ENCODE data around the gene ORM2.
"Not testable (repeated sequence)": the region's sequence is repeated elsewhere in the genome, so short reads cannot be mapped to it uniquely, and the experiment has no call there.

ORM2 gene

DNA sequence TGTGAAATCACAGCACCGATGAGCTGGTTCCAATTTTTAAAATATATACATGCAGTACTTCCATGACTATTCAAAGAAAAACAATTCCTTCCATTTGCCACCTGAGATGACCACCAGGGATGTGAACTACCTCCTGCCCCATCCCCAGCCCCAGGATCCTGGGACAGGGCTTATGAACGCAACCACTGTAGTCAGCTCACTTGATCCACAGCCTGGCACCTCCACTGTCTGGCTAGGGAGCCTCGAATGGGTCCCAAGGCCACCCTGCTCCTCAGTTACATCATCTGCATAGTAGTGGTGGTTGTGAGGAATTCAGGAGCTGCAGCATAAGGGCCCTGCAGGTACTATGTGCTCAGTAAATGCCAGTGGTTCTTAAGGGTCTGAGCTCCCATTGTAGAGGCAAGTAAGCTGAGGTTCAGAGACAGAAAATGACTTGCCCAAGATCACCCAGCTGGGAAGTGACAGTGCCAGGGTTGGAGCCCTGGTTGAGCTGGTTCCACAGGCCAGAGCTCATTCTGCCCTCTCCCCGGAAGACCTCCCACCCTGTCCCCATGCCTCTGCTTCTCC, 2.9 kb downstream of the ORM2 start:
- not testable (repeated sequence) for DNase-seq (ENCODE audit: low read depth)

DNA sequence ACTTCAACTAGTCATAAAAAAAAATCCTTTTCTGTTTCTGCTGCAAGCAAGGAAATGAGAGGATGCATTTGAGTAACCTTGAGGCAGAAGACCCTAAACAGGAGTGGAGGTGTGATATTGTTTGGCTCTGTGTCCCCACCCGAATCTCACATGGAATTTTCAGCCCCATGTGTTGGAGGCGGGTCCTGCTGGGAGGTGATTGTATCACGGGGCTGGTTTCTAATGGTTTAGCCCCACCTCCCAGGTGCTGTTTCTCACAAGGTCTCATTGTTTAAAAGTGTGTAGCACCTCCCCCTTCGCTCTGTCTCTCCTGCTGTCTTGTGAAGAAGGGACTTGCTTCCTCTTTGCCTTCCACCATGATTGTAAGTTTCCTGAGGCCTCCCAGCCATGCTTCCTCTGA, 4.0 kb downstream of the ORM2 start:
- not testable (repeated sequence) for DNase-seq (ENCODE audit: low read depth)

DNA sequence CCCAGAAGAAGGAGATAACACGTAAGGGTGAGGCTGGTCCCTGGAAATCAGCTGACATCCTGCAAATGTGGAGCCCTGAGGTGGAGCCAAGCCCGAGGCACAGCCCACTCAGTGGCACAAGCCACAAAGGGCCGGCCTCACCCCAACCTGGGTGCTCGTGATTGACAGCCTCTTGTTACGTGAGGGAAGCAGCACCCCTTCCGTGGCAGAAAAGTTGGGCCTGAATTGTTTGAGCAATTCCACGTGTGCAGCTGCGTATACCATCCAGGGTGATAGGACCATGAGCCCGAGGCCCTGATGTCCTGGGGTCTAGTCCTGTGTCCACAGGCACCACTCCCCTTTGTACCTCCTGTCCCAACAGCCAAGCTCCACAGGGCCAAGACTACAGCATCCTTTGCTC, 4.8 kb downstream of the ORM2 start:
- no peak for DNase-seq (ENCODE audit: low read depth)

DNA sequence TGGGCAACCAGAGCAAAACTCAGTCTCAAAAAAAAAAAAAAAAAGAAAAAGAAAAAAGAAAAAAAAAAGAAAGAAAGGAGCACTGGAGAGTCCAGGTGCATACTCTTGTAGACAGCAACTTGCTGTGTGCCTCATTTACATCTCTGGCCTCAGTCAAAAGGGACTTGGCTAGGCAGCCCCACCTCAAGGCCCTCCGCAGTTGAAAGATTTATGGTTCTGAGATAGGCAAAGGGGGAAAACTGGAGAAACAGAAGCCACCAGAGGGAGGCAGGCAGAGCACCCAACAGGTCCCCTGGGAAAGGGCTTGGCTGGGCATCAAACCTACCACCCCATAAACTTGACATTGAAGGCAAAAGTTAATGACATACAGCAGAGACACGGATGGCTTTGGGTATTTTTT, 6.1 kb downstream of the ORM2 start:
- no peak for DNase-seq (ENCODE audit: low read depth)

DNA sequence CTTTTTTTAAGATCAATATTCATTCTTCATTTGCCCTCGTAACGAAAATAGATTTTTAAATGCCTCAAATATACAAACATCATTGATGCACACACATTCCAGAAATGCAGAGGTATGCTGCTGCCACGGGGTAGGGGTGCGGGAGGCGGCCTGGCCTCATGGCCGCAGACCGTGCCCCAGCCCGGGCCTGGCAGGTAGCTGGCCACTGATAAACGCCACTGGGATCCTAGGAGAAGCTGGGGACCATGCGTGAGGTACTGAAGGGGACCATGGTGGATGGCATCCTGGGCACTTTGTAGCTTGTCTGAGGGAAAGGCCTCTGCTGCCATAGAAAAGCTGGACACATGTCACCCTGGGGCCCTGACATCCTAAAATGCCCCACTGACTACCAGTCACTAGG, 6.5 kb downstream of the ORM2 start:
- DNase-seq (ENCODE audit: low read depth) = no peak

DNA sequence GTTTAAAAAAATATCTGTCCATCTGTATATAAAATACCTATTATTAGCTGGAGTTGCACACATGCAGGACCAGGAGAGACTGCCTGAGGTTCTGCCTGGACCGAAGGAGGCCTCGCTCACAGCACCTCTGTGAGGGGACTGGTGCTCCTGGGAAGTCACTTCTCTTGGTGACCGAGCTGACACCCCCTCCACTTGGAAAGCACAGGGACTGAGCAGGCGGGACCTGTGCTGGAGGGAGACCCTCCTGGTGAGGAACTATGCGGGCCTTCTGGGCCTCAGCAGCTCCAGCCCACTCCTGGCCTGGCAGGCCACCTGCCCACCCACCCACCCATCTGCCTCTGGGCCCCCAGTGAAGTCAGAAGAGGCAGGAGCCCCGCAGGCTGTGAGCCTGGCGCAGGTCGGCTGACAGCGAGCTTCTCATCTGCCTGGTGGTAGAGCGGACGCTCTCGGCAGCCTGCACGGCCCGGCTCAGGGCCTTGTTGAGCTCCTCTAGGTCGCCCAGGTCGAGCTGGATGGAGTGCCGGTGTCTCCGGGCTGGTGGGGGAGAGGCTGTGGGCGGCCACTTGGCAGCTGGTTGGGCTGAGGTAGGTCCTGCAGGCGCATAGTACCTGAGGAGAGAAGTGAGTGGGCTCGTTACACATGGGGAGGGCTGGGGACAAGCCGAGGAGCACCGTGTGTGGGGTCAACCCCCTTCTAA, 7.2 kb downstream of the ORM2 start:
- no peak for DNase-seq (ENCODE audit: low read depth)

DNA sequence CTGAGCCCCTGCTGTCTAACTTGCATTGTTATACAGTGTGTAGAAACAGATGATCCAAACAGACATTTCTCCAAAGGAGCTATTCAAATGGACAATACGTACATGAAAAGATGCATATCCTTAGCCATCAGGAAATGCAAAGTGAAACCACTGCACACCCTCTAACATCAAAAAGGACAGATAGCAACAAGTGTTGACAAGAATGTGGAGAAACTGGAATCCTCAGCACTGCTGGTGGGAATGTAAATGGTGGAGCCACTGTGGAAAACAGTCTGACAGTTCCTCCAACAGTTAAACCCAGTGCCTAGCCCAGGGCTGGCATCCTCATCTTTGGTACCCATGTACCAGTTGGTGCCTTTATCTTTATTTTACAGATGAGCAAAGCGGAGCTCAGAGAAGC, 8.5 kb downstream of the ORM2 start:
- DNase-seq (ENCODE audit: low read depth) = no peak

DNA sequence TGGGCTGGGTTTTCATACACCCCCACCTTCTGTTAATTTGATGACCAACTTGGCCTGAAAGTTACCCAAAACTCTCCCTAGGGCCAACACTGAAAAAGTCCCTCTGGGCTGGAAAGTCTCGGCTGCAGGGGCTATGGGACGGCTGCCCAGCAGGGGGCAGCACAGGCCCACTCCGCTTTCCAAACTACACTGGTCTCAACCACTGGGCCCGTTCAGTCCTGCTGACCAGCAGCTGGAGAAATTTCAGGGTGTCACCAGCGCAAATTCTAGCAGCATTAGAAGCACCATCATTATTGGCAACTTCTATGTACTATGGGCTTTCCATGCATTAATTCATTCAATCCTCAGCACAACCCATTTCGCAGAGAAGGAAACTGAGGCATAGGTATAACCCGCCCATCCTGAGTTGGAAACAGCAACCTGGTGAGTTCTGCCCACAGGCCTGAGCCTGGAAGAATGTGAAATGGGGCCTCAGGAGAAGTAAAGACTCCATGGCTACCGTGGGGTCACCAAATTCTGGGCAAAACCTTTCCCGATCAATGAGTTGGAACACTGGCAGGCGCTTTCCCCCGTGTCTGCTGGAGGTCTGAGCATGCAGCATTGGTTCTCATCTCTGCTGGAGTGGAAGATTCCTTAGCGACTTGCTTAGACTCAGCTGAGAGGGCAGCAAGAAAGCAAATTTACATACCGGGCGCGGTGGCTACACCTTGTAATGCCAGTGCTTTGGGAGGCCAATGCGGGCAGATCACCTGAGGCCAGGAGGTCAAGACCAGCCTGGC, 9.7 kb downstream of the ORM2 start:
- peak; percentile 31 for DNase-seq (ENCODE audit: low read depth)

DNA sequence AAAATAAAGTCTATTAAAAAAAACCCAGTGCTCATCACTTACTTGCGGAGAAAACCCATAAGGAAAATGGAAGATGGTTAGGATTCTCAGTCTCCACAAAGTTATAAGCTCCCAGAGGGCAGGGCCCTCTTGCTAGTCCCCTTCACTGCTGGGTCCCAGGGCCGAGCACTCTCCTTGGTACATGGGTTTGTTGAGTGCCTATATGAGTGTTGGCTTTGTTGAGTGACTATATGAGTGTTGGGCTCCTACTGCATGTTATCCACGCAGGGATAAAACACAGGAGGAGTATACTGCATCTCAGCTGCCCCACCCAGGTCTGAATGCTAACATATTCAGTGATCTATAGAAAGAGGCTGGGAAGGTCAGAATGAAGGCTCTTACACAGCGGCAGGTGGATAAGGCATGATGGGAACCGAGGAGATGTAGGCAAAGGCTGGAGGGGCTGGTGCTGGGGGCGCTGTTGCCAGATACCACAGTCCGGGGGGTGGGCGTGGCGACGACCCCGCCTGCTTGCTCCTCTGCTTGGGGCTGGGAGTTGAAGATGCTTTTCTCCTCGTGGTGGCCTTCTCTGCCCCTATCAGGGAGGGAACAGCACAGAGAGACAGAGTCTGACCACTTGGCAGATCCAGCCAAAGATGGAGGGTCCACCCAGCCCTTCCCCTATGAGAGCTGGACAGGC, 11.6 kb downstream of the ORM2 start:
- no peak for DNase-seq (ENCODE audit: low read depth)

DNA sequence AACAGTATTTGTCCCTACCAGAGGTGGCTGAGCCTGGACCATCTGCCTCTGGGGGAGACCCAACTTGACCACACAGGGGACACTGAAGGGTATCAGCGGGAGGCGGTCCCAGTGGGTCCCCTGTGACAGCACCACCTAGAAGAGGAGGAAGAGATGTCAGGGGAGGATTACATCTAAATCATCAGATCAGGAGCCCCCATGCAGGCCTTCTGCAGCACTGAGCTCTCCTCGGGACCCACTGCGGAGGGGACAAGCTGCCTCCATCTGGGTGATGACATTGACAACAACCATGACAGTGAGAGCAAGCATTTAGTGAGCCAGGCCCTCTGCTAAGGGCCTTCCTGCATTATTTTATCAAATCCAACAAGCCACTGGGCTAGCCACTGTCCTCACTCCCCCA, 12.3 kb downstream of the ORM2 start:
- no peak for DNase-seq (ENCODE audit: low read depth)

DNA sequence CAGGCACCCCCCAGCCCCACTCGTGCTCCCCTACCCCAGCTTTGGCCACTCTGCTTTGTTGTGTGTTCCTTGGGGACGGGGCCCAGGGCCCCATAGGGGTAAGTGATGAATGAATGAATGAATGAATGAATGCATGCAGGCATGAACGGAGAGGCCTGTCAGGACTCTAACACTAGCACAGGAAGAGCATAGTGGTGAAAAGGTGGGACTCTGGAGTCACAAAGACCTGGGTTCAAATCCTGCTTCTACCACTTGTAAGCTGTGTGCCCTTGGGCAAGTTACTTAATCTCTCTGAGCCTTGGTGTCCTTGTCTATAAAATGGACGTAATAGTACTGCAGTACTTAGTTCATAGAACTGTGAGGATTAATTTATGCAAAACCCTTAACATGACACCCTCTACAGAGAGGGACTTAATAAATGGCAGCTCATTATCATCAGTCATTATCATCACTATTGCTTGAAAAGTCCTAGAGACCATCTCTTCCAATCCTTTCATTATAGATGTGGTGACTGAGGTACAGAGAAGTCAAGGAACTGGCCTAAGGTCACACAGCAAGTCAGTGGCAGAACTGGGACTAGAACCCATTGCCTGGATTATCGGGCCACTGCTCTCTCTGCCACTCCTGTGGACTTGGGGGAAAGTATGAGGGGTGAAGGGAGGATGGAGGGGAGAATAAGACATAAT, 13.2 kb downstream of the ORM2 start:
- DNase-seq (ENCODE audit: low read depth) = no peak

DNA sequence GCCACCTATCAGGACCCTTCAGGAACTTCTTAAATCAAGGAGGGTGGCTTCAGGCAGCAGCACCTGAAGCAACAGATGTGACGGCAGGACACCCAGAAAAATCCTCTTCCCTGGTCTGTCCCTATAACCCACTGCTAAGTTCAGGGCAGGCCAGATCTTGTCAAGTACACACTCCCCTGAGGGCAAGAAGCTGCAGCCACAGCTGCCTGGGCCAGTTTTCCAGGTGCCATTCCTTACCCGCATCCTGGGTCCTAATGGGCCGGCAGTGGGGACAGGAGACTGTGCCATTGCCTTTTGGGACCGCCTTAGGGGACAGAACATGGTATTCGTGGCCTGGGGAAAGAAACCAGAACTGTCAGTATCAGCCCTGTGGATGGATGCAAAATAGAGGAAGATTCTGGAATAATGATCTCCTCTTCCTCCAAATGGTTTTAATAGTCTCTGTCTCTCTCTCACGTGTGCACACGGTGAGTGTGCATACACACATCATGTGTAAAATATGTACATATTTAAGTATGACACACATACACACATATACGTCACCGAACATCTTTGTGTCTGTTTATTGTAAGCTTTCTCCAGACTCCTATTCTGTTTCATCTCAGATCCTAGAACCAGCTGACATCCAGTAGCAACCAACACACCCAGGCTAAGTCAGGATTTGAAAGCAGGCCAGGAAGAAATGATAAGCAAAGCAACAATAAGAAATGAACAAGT, 14.0 kb downstream of the ORM2 start:
- no peak for DNase-seq (ENCODE audit: low read depth)

DNA sequence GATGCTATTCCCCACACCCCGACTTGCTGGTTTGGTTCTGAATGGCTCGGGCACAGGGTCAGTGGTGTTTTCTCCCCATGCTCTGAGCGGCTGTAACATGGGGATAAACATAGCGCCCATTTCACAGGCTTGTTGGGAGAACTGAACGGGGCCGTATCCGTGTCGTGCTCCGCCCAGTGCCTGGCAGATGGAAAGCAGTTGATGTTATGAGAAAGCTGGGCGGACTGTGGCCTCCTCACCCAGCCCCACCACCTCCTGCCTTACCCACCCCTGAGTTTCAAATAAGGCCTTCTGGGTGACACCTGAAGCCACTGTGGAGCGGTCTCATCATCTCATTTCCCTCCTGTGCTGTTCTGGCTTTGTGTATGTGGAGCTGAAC, 14.5 kb downstream of the ORM2 start:
- no peak for DNase-seq (ENCODE audit: low read depth)

DNA sequence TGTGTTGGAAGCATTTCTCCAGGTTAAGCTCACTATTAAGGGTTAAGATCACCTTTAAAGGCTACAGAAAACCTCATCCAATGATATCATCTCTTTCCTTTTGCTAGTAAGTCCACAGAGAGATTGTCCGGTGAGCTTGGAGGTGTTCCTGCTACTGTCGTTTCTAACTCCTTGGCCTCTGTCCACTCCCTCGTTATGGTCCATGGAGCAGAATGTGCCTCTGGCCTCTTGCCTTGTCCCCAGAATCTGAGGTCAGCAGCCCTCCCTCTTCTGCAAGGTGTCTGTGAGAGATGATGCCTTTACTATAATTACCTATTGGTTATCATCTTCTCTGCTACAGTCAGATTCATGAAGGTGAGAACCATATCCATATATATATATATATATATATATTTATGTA, 15.0 kb downstream of the ORM2 start:
- no peak for DNase-seq (ENCODE audit: low read depth)

DNA sequence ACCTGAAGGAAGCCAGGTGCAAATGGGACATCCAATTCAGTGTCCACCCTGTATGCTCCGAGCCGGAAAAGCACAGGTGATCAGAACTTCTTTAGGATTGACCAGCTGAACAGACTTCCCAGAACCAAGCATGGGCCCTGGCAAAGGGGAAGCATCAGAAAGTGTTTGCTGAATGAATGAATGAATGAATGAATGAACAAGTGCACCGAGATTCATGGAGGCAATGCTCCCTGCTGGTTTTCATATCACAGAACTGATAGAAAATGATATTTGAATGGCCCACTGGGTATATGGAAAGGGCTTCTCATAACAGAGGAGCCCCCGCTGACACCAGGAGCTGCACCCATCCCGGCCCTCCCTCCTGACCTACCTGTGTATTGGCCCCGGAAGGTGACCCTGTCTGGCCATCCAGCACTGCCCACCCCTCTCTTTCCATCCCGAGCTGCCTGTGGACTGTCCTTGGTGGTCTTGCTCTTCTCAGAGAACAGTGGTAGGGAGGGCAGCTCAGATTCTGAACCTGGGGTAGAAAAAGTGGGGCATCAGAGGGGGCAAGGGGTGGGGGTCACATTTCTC, 15.9 kb downstream of the ORM2 start:
- DNase-seq (ENCODE audit: low read depth) = no peak

DNA sequence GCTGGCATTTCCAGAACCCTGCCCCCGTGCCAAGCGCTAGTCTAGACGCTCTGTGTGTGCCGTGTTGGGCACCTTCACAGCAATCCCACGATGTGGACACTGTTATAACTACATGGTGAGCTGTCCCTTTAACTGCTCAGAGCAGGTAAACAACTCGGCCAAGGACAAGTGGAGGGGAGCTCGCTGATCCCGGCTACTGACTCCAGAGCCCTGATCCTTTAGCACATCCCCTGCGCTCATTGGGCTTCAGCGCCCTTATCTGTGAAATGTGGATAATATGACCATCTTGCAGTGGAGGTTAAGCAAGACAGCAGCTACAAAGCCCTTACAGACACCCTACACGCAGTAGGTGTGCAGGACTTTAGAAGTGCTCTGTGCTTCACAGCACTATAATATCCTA, 16.5 kb downstream of the ORM2 start:
- DNase-seq (ENCODE audit: low read depth) = no peak

DNA sequence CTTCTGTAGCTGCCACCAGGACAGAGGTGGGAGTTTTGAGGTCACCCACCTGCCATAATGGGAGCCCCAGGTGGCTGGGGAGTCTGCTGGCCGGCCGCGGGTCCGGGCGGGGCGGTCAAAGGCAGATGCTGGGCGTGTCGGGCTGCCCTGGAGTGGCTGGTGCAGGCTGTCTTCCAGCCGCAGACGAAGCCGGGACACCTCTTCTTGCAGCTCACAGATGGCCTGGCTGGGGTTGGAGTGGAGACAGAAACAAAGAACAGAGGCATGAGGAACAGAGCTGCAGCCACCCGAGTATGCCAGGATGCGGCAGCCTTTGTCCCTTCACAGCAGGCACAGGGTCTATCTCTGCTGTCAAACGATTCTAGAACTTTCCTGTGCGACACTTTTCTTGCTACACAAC, 18.0 kb downstream of the ORM2 start:
- DNase-seq (ENCODE audit: low read depth) = no peak

DNA sequence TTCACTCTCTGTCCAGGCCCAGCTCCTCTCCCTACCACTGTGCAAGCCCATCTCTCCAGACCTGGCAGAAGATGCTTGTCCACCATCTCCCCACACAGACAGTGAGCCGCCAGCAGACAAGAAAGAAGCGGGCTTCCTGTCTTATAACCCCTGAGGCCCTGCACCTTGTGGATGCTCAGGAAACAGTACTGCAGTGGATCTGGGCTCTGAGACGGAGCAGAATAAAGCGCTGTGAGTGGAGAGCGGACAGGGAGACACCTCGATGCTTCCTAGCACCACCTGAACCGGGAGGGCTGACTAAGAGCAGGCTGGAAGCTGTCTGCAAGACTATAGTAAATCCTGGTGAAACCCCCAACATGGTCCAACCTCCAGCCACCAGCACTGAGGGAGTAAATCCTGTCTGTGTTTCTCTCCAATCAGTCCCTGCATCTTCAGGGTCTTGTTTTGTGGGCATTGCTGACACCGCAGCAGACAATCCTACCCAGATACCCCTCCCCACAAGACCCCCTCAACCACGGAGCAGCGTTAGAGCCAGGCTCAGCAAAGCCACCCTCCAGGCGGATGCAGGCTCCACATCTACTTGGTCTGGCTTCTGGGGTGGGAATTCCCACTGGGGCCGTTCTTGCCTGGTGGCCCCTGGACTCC, 18.7 kb downstream of the ORM2 start:
- DNase-seq (ENCODE audit: low read depth) = no peak

DNA sequence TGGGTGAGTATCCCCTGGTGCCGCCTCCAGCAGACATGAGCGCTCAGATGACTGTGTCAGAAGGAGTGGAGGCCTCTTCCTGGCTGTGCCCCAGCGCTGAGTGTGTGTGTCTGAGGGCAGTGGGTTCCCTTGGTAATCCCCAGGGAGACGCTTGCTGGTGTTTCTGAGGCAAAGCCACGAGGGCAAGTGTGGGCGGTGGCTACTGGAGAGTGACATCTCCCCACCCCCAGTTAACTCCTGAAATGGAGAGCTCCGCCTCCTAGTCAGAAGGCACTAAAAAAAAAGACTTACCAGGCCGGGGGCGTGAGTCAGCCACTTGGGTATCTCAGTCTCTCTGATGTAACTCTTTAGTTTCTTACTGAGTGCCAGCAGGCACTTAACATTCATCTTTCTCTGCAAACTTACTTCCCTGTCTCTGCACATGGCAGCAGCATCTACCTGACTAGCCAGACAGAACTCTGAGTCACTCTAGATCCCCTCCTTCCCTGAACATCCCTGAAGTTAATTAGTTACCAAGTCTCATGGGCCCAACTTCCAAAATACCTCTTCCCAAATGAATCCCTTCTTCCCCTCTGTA, 19.3 kb downstream of the ORM2 start:
- peak; percentile 24 for DNase-seq (ENCODE audit: low read depth)

DNA sequence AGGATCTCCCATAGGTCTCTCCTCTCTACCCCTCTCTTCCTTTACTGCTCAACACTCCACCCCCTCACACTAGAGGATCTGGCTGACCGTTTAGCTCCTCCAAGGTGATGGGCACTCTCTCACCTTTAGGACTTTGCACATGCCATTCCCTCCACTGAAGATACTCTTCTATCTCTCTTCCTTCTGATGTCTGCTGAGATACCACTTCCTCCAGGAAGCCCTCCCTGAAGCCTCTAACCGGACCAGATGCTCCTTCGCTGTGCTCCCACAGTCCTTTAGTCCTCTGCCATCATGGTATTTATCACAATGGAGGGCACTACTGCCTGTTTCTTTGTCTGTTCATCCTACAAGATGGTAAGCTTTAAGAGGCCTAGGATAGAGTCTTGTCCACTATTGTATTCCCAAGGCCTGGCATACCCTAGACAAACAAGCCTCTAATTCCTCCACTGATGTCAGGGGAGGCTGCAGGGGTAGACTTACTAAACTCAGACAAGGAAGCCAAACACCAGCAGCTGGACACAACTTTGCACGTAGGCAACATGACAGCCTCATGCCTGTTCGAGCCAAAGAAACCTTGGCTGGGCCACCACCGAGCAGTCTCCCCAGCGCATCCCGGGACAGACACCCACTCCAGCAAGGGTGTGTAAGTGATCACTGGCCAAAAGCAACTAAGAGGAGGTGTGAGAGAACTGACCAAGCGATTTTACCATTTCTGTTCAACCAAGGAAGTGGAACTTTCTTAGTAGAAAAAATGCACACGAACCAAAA, 20.2 kb downstream of the ORM2 start:
- DNase-seq (ENCODE audit: low read depth) = no peak
